GM19239 (cell line): ENCODE results near the gene NOB1.
"Not testable (repeated sequence)": the region's sequence is repeated elsewhere in the genome, so short reads cannot be mapped to it uniquely, and the experiment has no call there.

Source experiments
- DNase-seq: peaks from one replicate; pipeline ENCODE4 v3.0.0; 2011; ENCODE audit warnings: low spot score; ENCODE audit not compliant: insufficient read length
- FAIRE-seq: peaks from 2 replicates; lab custom pipeline; 2011; peaks lifted over from hg19 to GRCh38; lab: Jason Lieb, UNC

Gene NOB1

GRCh38 chr16:69762814-69763598 is 8.3 kb upstream of the NOB1 start:
- FAIRE-seq (peak; percentile 33), DNase-seq (no peak)

DNA sequence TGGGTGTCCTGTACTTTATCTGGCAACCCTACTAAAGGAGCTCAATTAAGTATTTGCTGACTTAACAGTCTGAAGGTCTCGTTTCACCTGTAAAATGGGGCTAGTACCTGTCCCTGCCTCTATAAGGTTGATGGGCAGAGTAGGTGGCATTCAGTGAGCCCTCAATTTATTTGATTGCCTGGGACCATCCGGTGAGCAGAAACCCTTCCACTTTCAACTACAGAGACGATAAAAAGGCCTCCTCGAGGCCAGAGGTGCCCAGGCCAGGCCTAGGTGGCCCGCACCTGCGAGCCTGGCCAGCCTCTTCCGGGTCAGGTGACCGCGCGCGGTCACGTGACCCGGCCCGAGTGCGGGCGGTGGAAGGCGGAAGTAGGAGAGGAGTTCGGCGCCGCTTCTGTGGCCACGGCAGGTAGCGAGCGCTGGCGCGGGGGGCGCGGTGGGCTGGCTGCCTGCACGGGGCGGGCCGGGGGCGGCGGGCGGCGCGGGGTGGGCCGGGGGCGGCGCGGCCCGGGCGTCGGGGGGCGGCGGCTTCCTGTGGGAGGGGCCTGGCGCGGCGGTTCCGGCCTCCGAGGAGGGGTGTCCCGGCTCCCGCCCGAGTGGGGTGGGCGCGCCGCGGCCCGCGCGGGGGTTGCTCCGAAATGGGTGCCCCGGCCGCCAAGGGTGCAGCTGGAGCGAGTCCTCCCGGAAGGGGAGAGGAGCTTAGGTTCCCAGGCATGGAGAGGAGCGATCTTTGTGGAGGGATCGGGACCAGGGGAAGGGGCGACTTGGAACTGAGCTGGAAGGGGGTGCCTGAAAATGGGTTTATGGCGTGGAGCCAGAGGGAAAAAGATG is 7.5 kb upstream of the NOB1 start, which contains the start of gene WWP2:
WWP2 (plus strand) TSS at position 350 of the 831 bp plus-strand sequence. CDS start 24,679 bp downstream, outside the sequence.
- FAIRE-seq (peak; percentile 93), DNase-seq (peak; percentile 92)

GRCh38 chr16:69757375-69757774 is 2.6 kb upstream of the NOB1 start:
- FAIRE-seq, DNase-seq: not testable (repeated sequence)

- FAIRE-seq (no peak), DNase-seq (no peak)
These were observed 2.0 kb upstream of the NOB1 start for GRCh38 chr16:69756705-69757104.

- FAIRE-seq (no peak), DNase-seq (no peak)
These were observed 620 bp downstream of the NOB1 start for GRCh38 chr16:69754143-69754468.

- DNase-seq, result no peak
- FAIRE-seq, result no peak
These were observed 5.9 kb downstream of the NOB1 start for GRCh38 chr16:69748694-69749345.

DNA sequence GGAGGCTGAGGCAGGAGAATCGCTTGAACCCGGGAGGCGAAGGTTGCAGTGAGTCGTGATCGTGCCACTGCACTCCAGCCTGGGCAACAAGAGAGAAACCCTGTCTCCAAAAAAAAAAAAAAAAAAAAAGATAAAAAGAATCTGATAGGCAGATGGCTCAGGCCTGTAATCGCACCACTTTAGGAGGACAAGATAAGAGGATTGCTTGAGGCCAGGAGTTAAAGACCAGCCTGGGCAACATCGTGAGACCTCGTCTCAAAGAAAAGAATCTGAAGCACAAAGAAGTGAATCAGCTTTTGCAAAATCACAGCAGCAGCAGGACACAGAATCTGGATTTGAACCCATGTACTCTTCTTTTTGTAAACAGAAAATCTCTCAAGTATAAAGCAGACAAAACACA is 7.6 kb downstream of the NOB1 start:
- FAIRE-seq, result no peak
- DNase-seq, result no peak

DNA sequence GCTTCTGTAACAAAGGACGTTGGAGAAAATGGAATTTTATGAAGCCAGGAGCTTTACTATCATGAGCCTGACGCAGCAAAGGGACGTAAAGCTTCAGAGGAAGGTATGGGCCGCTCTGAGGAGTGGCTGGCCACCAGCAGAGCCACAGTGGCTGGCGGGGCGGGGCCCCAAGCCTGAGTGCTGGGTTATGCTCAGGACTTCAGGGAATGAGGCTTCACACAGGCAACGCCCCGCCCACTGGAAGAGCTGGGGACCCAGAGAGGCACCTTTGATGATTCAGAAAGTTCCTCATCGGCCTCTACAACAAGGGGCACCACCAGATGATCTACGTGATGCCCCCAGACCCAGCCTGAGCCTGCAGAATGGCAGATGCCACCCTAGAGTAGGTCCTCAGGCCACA is 8.8 kb downstream of the NOB1 start:
- no peak for FAIRE-seq
- no peak for DNase-seq

DNA sequence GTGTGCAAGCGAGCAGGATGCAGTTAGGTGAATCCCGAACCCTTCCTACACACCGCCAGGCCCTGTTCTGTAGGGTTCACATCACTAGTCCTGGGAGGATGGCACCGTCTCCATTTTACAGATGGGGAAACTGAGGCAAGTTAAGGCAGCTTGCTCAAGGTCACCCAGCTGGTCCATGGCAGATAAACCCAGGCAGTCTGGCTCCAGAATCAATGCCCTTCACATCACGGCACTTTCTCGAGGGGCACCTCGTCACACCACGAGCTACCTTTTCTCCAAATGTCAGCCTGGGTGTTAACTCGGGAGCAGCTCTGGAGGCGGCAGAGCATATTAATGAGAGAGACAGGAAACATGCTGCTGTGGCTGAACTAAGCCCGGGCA is 9.5 kb downstream of the NOB1 start:
- FAIRE-seq (no peak), DNase-seq (no peak)

DNA sequence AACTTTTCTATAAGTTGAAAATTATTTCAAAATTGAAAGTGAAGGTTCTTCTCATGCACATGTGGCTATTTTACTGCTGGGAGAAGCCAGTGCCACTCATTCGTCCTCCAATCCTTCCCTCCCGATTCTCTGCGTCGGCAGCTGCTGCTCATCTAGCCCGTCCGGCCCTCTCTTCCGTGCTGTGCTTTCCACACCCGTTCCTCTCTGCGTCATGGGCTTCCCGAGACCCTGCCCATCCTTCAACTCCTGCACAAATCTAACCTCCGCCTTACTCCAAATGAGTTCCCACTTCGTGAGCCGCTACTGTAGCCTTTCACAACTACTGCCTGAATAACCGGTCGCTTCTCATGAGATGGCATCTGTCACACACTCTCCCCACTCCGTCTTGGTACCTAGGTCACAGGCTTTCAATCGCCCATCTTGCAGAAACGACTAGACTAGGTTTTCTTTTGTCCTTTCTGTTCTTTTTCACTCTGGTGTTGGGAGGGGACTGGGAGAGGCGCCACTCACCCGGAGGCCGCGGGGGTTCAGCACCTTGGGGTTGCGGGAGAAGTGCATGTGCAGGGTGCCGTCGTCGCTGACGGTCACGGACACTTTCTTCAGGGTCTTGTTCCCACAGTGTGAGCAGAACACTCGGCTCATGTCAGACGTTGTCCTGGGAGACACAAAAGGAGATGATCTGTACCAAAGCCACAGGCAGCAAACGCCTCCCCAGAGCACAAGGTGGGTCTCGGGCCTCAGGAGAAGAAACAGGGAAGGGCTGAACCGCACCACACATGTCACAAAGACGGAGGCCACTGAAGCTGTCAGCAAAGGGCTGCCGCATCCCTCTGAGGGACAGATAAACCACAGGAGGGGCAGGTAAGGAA is 10.1 kb downstream of the NOB1 start:
- FAIRE-seq (no peak), DNase-seq (no peak)

DNA sequence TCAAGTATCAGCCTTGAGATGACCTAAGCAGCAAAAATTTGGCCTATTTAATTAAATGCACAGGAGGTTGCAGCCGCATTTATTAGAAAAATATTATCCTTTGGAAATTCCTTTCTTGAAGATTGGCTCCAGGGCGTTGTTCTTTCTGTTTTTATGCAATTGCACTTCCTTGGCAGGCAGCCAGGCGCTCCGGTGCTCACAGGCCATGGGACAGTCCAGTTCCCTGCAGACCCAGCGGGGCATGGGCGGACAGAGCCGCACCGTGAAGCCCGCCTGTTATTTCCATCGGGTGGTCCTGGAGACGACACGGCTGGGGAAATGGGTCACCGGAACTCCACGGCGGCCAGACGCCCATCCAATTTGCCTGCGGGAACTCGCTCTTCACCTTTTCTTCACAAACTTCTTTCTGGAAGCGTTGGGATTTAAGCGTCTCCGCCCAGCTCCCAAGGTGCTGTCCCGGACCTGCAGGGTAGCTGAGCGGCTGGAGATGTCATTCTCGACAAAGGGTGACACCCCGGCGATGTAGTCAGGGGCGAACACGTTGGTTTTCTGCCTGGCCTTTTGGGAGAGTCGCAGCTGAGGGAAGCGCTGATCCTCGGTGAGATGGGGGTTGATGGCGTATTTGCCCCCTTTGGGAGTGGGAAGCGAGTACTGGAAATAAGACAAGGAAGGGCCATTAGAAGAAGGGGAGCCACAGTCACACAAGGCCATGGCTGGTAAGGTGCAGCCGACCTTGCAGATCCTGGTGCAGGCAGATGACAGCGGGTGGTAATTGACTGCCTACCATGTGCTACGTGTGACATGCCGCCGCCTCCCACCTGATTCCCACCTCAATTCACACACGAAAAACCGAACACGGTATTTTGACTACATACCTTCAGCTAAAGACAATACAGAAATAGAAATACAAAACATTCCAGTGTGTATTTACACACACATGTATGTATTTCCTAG is 12.5 kb downstream of the NOB1 start:
- FAIRE-seq (no peak), DNase-seq (no peak)

GRCh38 chr16:69741519-69741918 is 13.2 kb downstream of the NOB1 start:
- peak; percentile 28 for FAIRE-seq
- no peak for DNase-seq

- no peak for FAIRE-seq
- DNase-seq, result no peak
These were observed 22.6 kb downstream of the NOB1 start for GRCh38 chr16:69732101-69732500.

DNA sequence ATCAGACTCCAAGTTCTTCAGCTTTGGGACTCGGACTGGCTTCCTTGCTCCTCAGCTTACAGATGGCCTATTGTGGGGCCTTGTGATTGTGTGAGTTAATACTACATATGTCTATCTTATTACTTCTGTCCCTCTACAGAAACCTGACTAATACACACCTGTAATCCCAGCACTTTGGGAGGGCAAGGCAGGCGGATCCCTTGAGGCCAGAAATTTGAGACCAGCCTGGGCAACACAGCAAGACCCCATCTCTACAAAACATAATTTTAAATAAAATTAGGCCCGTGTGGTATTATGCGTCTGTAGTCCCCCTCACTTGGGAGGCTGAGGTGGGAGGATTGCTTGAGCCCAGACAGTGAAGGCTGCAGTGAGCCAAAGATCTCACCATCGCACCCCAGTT is 23.4 kb downstream of the NOB1 start:
- DNase-seq, FAIRE-seq: not testable (repeated sequence)

GRCh38 chr16:69729030-69729429 is 25.7 kb downstream of the NOB1 start:
- not testable (repeated sequence) for DNase-seq, FAIRE-seq

- DNase-seq, result no peak
- no peak for FAIRE-seq
These were observed 26.8 kb downstream of the NOB1 start for GRCh38 chr16:69727916-69728270.

DNA sequence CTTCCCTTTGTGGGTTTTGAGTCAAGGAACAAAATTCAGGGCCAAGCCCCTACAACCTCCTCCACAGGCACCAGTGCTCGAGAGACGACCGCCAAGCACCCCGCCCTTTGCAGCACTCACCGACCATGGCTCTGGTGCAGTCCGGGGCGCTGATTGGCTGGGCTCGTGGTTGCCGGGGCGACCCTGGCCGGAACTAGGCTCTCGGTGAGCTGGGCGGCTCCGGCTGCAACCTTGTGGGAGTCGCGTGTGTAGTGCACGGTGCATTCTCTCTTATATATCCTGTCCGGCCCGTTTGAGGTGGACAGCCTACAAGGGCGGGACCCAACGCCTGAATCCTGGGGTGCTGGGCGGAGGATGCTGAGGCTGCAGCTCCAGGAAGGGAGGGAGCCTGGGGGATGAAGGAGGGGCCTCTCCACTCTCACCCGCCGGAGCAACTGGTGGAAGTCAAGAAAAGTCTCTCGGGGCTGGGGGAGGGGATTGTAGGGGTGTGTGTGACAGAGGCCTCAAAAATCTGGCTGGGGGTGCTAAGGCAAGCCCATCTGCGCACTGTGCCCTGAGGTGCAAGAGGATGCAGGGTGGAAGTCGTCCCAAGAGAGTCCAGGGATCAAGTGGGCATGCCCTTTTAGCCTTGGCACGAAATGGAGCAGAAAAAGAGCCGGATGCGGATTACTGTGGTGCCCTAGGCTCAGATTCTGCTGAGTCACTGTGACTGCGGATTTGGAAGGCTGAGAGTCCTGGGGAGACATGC is 28.2 kb downstream of the NOB1 start, which contains the start of gene NQO1:
NQO1 (minus strand) TSS at position 248 of the 748 bp plus-strand sequence; CDS start at position 127, 121 bp downstream.
- peak; percentile 89 for DNase-seq
- FAIRE-seq, result peak; percentile 77
